ENCODE results near the gene GPC5. TPM values are rescaled to one million over a fixed set of nuclear protein-coding genes. Genes with fewer than 3 reads are reported as not detected.
"Not testable (repeated sequence)": the region's sequence is repeated elsewhere in the genome, so short reads cannot be mapped to it uniquely, and the experiment has no call there.

Gene GPC5
- total RNA-seq, 1 experiment from 2014 or later: 0.26 TPM

GRCh38 chr13:91417660-91418325 lies 19.4 kb downstream of the GPC5 start:
- Histone ChIP-seq H3K9me3 (ENCODE audit: control insufficient read depth, insufficient read depth, low read depth, low read length) (no peaks in the 10 kb centered on the region), H3K27ac (ENCODE audit: low read length) (no peak overlapping the region), H3K4me3 (ENCODE audit: low read depth in 2 of 2, low read length in 2 of 2) (no peak overlapping the region), H3K27me3 (ENCODE audit: control insufficient read depth, insufficient read depth, low read length) (no peaks in the 10 kb centered on the region), H3K36me3 (ENCODE audit: control insufficient read depth, insufficient read depth, low read length) (no peaks in the 10 kb centered on the region), H3K4me1 (ENCODE audit: control insufficient read depth, insufficient read depth, low read length) (no peaks in the 10 kb centered on the region)
- ATAC-seq (no peak), DNase-seq (ENCODE audit: low read depth, low spot score) (no peak)
- BruUV-seq (replicated peaks): no TSS peak
- in situ Hi-C loops (cut with HindIII; ENCODE audit: low pct_unique_long_range_greater_than_20kb, low sequenced_read_pairs): no loop called here
- TF ChIP-seq TCF7L2 (IDR thresholded peaks at IDR 0.05; ENCODE audit: low read depth, low read length) (no peak), SIN3A (IDR thresholded peaks at IDR 0.05; ENCODE audit: borderline replicate concordance, insufficient read depth, low read depth, low read length) (no peak), CTCF (IDR thresholded peaks at IDR 0.05) (no peak), POLR2AphosphoS5 (IDR thresholded peaks at IDR 0.05; ENCODE audit: low read depth, low read length) (no peak), REST (IDR thresholded peaks at IDR 0.05; ENCODE audit: insufficient read depth in 1 of 2, low read depth in 2 of 2, low read length in 1 of 2) (no peak)
- intact Hi-C loops (cut with micrococcal nuclease; ENCODE audit: unreplicated experiment): no loop called here
- ChIA-PET CTCF (no interaction called here), POLR2A (no interaction called here)

- Histone ChIP-seq H3K4me3 (ENCODE audit: low read depth in 2 of 2, low read length in 2 of 2) (no peak overlapping the region), H3K27me3 (ENCODE audit: control insufficient read depth, insufficient read depth, low read length) (no peaks in the 10 kb centered on the region), H3K27ac (ENCODE audit: low read length) (no peak overlapping the region), H3K36me3 (ENCODE audit: control insufficient read depth, insufficient read depth, low read length) (no peaks in the 10 kb centered on the region), H3K4me1 (ENCODE audit: control insufficient read depth, insufficient read depth, low read length) (no peaks in the 10 kb centered on the region), H3K9me3 (ENCODE audit: control insufficient read depth, insufficient read depth, low read depth, low read length) (no peaks in the 10 kb centered on the region)
- BruUV-seq (replicated peaks): no TSS peak
- ATAC-seq (no peak), DNase-seq (ENCODE audit: low read depth, low spot score) (no peak)
- in situ Hi-C loops (cut with HindIII; ENCODE audit: low pct_unique_long_range_greater_than_20kb, low sequenced_read_pairs): no loop called here
- POLR2A ChIA-PET: no interaction called here
- no peak for TF ChIP-seq POLR2AphosphoS5 (IDR thresholded peaks at IDR 0.05; ENCODE audit: low read depth, low read length)
- CTCF ChIA-PET: no interaction called here
- intact Hi-C loops (cut with micrococcal nuclease; ENCODE audit: unreplicated experiment): no loop called here
These were observed 28.5 kb downstream of the GPC5 start for GRCh38 chr13:91426913-91427312.

- BruUV-seq (replicated peaks); POLR2A ChIA-PET; CTCF ChIA-PET: not testable (repeated sequence)
These were observed 40.3 kb downstream of the GPC5 start for GRCh38 chr13:91438674-91439073.

More at GRCh38 chr13:91438674-91439073, 40.3 kb downstream of the GPC5 start:
- H3K27ac ChIP-seq (ENCODE audit: low read length); H3K36me3 ChIP-seq (ENCODE audit: control insufficient read depth, insufficient read depth, low read length); ATAC-seq; H3K27me3 ChIP-seq (ENCODE audit: control insufficient read depth, insufficient read depth, low read length); H3K4me3 ChIP-seq (ENCODE audit: low read depth in 2 of 2, low read length in 2 of 2); intact Hi-C loops (cut with micrococcal nuclease; ENCODE audit: unreplicated experiment); H3K4me1 ChIP-seq (ENCODE audit: control insufficient read depth, insufficient read depth, low read length); DNase-seq (ENCODE audit: low read depth, low spot score); H3K9me3 ChIP-seq (ENCODE audit: control insufficient read depth, insufficient read depth, low read depth, low read length); in situ Hi-C loops (cut with HindIII; ENCODE audit: low pct_unique_long_range_greater_than_20kb, low sequenced_read_pairs): not testable (repeated sequence)
